Pericardium fibroblast (primary cell): Measurements from ENCODE around the gene SLC16A2. TPM values are rescaled to one million over a fixed set of nuclear protein-coding genes. Genes with fewer than 3 reads are reported as not detected.

ENCODE experiments used
- total RNA-seq: library from RNA; depleted of rRNA; stranded (reverse); fragments of >200 nt; gene quantifications from 2 replicates; pipeline ENCODE4 v1.2.3, GENCODE V29; 2015

Gene SLC16A2
- 9.8 and 44.8 TPM in 2 replicates for total RNA-seq

DNA sequence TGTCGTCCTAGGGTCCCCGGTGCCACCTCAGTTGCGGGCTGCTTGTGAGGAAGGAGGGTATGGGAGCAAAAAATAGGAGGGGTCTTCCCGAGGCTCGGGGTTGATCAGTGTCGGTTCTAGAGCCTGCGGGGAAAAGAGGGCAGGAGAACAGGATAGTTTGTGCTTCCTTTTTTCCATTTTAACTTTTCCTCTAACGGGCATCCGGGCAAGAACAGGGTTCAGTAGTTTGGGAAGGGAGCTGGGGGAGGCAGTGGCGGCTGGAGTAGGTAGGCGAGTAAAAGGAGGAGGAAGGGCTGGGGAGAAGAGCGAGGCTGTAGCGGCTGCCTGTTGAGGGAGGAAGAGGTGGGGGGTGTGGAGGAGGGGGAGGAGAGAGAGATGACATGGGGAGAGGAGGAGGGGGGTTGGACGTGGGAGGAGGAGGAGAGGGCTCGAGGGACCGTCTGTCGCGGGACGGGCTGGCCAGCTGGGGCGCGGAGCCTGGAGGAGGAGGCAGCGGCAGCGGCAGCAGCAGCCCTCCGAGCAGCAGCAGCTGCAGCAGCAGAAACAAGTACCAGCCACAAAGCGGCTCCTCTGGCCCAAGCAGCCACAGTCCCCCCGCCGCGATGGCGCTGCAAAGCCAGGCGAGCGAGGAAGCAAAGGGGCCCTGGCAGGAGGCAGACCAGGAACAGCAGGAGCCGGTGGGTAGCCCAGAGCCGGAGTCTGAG, at the start of gene SLC16A2:
SLC16A2 (plus strand) TSS at position 458 of the 704 bp plus-strand sequence; CDS start at position 603, 145 bp downstream.

Other genes with a start within 250 kb of the SLC16A2 start
- not detected in 2 replicates for gene ZCCHC13, start 117.3 kb upstream of the SLC16A2 start, total RNA-seq
- gene RLIM, start 193.1 kb downstream of the SLC16A2 start, total RNA-seq = 22.5 and 25.4 TPM in 2 replicates